ENCODE measurements around the gene ZNF619. TPM values are rescaled to one million over a fixed set of nuclear protein-coding genes. Genes with fewer than 3 reads are reported as not detected.

The ZNF619 gene
- total and polyA plus RNA-seq, 9 of the 15 experiments (the other 6 are each of a cell fraction or from before 2014, with no cell fraction given): 1.3 to 9.1 (median 6.3) TPM

DNA sequence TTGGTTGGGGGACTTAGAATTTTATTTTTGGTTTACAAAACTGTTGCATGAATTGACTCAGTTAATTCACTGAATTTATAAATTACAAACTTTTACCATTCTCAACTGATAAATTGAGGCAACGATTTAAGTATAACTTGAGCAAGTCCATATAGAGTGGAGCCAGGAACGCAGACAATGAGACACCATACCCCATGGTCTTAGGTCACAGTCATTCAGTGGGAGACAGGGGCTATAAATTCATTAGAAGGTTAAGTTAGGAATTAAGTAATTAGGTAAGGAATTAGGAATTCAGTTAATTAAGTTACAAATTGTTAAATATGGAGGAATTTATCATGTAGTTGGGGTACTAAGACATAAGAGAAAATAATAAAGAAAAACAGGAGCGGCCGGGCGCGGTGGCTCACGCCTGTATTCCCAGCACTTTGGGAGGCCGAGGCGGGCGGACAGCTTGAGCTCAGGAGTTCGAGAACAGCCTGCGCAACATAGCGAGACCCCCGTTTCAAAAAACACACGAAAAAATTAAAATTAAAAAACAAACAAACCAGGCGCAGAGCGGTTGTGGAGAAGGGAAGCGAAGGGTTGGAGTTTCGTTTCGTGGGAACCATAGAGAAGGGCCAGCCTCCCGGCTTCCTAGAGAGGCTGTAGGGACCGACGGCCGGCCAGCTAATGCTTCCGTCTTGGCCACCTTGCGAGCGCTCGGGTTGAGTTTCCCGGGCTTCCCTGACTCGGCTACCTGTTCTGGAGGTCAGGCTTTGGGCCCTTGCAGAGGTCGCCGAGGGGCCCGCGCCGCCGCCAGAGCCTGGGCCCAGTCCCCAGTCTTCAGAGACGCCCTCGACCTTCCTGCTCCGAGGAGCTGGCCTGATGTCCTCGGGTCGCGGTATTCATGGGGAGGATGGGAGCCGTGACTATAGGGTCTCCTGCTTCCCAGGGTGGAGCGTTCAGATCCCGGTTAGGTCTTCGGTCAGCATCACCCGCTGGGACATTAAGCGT, at the start of gene ZNF619 (continued):
- TF ChIP-seq, protein P1, sequence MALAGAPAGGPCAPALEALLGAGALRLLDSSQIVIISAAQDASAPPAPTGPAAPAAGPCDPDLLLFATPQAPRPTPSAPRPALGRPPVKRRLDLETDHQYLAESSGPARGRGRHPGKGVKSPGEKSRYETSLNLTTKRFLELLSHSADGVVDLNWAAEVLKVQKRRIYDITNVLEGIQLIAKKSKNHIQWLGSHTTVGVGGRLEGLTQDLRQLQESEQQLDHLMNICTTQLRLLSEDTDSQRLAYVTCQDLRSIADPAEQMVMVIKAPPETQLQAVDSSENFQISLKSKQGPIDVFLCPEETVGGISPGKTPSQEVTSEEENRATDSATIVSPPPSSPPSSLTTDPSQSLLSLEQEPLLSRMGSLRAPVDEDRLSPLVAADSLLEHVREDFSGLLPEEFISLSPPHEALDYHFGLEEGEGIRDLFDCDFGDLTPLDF (CRISPR knock-in tag; IDR thresholded peaks at IDR 0.05): 0 out of 2 replicates have a peak, but pooled peaks have one; percentile 59
- TF ChIP-seq ZNF830 (CRISPR knock-in tag; IDR thresholded peaks at IDR 0.05) (no peak), ZBTB1 (CRISPR knock-in tag; IDR thresholded peaks at IDR 0.05; ENCODE audit: borderline replicate concordance, low read depth) (no peak), SMAD4 (CRISPR knock-in tag; conservative IDR thresholded peaks at IDR 0.05) (peak; percentile 56), BRD9 (IDR thresholded peaks at IDR 0.05; ENCODE audit: low read depth, partially characterized antibody) (peak; percentile 71), SAFB (IDR thresholded peaks at IDR 0.05; ENCODE audit: borderline replicate concordance, low read depth, low read length) (no peak), KAT2B (IDR thresholded peaks at IDR 0.05; ENCODE audit: low read depth, low read length) (no peak), RBM15 (IDR thresholded peaks at IDR 0.05; ENCODE audit: insufficient read depth, low read length) (no peak)
- TF ChIP-seq, protein P2, sequence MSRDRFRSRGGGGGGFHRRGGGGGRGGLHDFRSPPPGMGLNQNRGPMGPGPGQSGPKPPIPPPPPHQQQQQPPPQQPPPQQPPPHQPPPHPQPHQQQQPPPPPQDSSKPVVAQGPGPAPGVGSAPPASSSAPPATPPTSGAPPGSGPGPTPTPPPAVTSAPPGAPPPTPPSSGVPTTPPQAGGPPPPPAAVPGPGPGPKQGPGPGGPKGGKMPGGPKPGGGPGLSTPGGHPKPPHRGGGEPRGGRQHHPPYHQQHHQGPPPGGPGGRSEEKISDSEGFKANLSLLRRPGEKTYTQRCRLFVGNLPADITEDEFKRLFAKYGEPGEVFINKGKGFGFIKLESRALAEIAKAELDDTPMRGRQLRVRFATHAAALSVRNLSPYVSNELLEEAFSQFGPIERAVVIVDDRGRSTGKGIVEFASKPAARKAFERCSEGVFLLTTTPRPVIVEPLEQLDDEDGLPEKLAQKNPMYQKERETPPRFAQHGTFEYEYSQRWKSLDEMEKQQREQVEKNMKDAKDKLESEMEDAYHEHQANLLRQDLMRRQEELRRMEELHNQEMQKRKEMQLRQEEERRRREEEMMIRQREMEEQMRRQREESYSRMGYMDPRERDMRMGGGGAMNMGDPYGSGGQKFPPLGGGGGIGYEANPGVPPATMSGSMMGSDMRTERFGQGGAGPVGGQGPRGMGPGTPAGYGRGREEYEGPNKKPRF (IDR thresholded peaks at IDR 0.05; ENCODE audit: low read depth, low read length): no peak
- TF ChIP-seq, protein P3, sequence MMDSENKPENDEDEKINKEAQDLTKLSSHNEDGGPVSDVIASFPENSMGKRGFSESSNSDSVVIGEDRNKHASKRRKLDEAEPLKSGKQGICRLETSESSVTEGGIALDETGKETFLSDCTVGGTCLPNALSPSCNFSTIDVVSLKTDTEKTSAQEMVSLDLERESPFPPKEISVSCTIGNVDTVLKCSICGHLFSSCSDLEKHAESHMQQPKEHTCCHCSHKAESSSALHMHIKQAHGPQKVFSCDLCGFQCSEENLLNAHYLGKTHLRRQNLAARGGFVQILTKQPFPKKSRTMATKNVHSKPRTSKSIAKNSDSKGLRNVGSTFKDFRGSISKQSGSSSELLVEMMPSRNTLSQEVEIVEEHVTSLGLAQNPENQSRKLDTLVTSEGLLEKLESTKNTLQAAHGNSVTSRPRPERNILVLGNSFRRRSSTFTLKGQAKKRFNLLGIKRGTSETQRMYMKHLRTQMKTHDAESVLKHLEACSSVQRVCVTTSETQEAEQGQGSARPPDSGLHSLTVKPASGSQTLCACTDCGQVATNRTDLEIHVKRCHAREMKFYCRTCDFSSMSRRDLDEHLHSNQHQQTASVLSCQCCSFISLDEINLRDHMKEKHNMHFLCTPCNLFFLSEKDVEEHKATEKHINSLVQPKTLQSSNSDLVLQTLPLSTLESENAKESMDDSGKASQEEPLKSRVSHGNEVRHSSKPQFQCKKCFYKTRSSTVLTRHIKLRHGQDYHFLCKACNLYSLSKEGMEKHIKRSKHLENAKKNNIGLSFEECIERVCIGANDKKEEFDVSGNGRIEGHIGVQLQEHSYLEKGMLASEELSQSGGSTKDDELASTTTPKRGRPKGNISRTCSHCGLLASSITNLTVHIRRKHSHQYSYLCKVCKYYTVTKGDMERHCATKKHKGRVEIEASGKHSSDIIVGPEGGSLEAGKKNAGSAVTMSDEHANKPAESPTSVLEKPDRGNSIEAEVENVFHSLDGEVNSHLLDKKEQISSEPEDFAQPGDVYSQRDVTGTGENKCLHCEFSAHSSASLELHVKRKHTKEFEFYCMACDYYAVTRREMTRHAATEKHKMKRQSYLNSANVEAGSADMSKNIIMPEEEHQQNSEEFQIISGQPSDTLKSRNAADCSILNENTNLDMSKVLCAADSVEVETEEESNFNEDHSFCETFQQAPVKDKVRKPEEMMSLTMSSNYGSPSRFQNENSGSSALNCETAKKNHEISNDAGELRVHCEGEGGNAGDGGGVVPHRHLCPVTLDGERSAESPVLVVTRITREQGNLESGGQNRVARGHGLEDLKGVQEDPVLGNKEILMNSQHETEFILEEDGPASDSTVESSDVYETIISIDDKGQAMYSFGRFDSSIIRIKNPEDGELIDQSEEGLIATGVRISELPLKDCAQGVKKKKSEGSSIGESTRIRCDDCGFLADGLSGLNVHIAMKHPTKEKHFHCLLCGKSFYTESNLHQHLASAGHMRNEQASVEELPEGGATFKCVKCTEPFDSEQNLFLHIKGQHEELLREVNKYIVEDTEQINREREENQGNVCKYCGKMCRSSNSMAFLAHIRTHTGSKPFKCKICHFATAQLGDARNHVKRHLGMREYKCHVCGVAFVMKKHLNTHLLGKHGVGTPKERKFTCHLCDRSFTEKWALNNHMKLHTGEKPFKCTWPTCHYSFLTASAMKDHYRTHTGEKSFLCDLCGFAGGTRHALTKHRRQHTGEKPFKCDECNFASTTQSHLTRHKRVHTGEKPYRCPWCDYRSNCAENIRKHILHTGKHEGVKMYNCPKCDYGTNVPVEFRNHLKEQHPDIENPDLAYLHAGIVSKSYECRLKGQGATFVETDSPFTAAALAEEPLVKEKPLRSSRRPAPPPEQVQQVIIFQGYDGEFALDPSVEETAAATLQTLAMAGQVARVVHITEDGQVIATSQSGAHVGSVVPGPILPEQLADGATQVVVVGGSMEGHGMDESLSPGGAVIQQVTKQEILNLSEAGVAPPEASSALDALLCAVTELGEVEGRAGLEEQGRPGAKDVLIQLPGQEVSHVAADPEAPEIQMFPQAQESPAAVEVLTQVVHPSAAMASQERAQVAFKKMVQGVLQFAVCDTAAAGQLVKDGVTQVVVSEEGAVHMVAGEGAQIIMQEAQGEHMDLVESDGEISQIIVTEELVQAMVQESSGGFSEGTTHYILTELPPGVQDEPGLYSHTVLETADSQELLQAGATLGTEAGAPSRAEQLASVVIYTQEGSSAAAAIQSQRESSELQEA (IDR thresholded peaks at IDR 0.05; ENCODE audit: low read depth): no peak
- TF ChIP-seq, protein P4, sequence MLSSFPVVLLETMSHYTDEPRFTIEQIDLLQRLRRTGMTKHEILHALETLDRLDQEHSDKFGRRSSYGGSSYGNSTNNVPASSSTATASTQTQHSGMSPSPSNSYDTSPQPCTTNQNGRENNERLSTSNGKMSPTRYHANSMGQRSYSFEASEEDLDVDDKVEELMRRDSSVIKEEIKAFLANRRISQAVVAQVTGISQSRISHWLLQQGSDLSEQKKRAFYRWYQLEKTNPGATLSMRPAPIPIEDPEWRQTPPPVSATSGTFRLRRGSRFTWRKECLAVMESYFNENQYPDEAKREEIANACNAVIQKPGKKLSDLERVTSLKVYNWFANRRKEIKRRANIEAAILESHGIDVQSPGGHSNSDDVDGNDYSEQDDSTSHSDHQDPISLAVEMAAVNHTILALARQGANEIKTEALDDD (IDR thresholded peaks at IDR 0.05): no peak

Data from K562 (cell line).